Measurements from ENCODE around the gene HSPA12B. TPM values are rescaled to one million over a fixed set of nuclear protein-coding genes. Genes with fewer than 3 reads are reported as not detected.

The HSPA12B gene
- total and polyA plus RNA-seq, 9 of the 15 experiments (the other 6 are each of a cell fraction or from before 2014, with no cell fraction given): 0.03 to 0.07 TPM; not detected in 7

DNA sequence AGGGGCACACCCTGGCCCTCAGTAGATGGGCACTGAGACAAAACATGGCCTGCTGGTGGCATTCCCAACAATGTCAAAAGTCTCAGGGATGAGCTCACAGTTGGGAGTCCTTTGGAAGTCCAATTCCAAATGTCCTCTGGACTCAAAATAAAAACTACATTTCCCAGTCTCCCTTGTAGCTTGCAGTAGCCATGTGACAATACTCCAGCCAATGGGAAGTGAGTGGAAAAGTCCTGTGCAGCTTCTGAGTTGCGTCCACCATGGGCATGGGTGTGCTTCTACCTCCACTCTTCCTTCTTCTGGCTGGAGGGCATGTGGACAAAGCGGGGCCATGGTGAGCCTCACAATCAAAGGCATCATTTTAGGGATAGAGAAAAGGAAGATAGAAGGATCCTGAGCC lies 44.8 kb upstream of the HSPA12B start (continued):
- TF ChIP-seq, protein P1, sequence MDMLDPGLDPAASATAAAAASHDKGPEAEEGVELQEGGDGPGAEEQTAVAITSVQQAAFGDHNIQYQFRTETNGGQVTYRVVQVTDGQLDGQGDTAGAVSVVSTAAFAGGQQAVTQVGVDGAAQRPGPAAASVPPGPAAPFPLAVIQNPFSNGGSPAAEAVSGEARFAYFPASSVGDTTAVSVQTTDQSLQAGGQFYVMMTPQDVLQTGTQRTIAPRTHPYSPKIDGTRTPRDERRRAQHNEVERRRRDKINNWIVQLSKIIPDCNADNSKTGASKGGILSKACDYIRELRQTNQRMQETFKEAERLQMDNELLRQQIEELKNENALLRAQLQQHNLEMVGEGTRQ (CRISPR knock-in tag; IDR thresholded peaks at IDR 0.05): peak; percentile 94

DNA sequence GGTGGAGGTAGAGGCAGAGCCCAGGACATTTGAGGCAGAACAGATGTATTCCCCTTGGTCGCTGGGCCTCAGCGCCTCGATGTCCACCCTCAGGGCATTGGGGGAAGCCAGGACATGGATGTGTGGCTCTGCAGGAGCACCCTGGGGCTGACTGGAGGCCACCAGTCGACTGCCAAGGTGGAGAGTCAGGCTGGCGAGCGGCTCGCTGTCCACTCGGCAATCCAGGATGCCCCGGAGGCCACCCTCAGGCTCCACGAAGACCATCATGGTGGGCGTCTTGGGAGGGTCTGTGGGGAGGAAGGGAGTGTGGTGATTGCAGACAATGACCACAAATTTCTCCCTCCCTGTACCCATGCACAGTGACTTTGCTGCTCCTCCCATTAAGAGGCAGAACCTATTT lies 42.5 kb upstream of the HSPA12B start:
- H3K27ac ChIP-seq (ENCODE audit: extremely low read depth, low read depth, low read length): no peak overlapping the region
- DNase-seq (ENCODE audit: extremely low read depth in 1 of 4, low spot score in 3 of 4) (no peak), FAIRE-seq (no peak), ATAC-seq (no peak)
- POLR2A ChIA-PET: no interaction called here
- peaks cover 0 to 5% of the 10 kb centered on the region in 2 experiments; a peak in 3 of 5 replicates for H3K27me3 ChIP-seq (ENCODE audit: control insufficient read depth in 2 of 2, insufficient read depth in 2 of 2, low read length in 2 of 2)
- no TSS peak for BruUV-seq (replicated peaks)
- no peak overlapping the region for H3K4me2 ChIP-seq (ENCODE audit: insufficient read depth, low read length)
- intact Hi-C loops (cut with micrococcal nuclease) (no loop called here), in situ Hi-C loops (cut with MboI) (no loop called here)
- H2AFZ ChIP-seq (ENCODE audit: low read depth, low read length): no peak overlapping the region
- WGBS (ENCODE audit: insufficient coverage, low coverage, missing lambda C conversion rate): 15% methylated on average over 9 of the region's 11 CpGs
- H3K79me2 ChIP-seq (ENCODE audit: control insufficient read depth, insufficient read depth, low read length): no peaks in the 10 kb centered on the region
- no peak for TF ChIP-seq MCM7 (IDR thresholded peaks at IDR 0.05)
- H3K9me1 ChIP-seq (ENCODE audit: control insufficient read depth, insufficient read depth, low read length): no peaks in the 10 kb centered on the region
- CTCF ChIA-PET (ENCODE audit: low intra/inter-chr PET ratio): no interaction called here
- H3K9me3 ChIP-seq (replicated peaks; ENCODE audit: control insufficient read depth, insufficient read depth, low read depth, low read length): no peaks in the 10 kb centered on the region
- no peaks in the 10 kb centered on the region for H3K36me3 ChIP-seq (ENCODE audit: control insufficient read depth, insufficient read depth, low read length)
- peaks cover 0 to 26% of the 10 kb centered on the region in 2 experiments; a peak in 3 of 5 replicates for H3K4me1 ChIP-seq (replicated peaks in 1 of 2; ENCODE audit: control insufficient read depth in 2 of 2, insufficient read depth in 2 of 2, low read length in 2 of 2)
- H3K4me3 ChIP-seq: no peak overlapping the region
- no peak overlapping the region for H3K9ac ChIP-seq (ENCODE audit: insufficient read depth in 1 of 2, low read depth in 2 of 2, low read length in 2 of 2)
- H4K20me1 ChIP-seq (replicated peaks; ENCODE audit: control insufficient read depth, insufficient read depth, low read length): no peaks in the 10 kb centered on the region

DNA sequence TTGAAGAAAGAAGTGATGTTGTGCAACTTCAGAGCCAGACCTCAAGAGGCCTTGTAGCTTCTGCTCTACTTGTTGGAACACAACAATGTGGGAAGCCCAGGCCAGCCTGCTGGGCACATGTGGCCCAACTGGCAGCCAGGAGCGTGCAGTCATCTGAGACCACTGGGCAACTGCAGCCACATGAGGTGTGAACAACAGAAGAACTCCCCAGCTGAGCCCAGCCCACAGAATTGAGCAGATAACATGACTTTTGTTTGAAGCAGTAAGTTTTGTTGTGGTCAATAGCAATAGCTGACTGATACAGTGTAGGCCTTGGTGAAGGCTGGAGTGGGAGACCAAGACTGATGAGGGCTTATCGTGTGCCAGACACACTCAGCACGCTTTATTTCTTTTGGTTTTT lies 42.1 kb upstream of the HSPA12B start:
- no TSS peak for BruUV-seq (replicated peaks)
- ChIA-PET CTCF (ENCODE audit: low intra/inter-chr PET ratio) (no interaction called here), POLR2A (no interaction called here)
- ATAC-seq (no peak), DNase-seq (ENCODE audit: extremely low read depth in 1 of 4, low spot score in 3 of 4) (no peak), FAIRE-seq (no peak)
- Histone ChIP-seq H3K36me3 (ENCODE audit: control insufficient read depth, insufficient read depth, low read length) (no peaks in the 10 kb centered on the region), H3K4me1 (replicated peaks in 1 of 2; ENCODE audit: control insufficient read depth in 2 of 2, insufficient read depth in 2 of 2, low read length in 2 of 2) (peaks cover 0 to 26% of the 10 kb centered on the region in 2 experiments; a peak in 3 of 5 replicates), H3K9me3 (replicated peaks; ENCODE audit: control insufficient read depth, insufficient read depth, low read depth, low read length) (no peaks in the 10 kb centered on the region), H3K4me3 (no peak overlapping the region), H2AFZ (ENCODE audit: low read depth, low read length) (no peak overlapping the region), H3K27ac (ENCODE audit: extremely low read depth, low read depth, low read length) (no peak overlapping the region), H3K79me2 (ENCODE audit: control insufficient read depth, insufficient read depth, low read length) (no peaks in the 10 kb centered on the region), H3K27me3 (ENCODE audit: control insufficient read depth in 2 of 2, insufficient read depth in 2 of 2, low read length in 2 of 2) (peaks cover 0 to 5% of the 10 kb centered on the region in 2 experiments; a peak in 3 of 5 replicates), H3K9me1 (ENCODE audit: control insufficient read depth, insufficient read depth, low read length) (no peaks in the 10 kb centered on the region), H4K20me1 (replicated peaks; ENCODE audit: control insufficient read depth, insufficient read depth, low read length) (no peaks in the 10 kb centered on the region), H3K4me2 (ENCODE audit: insufficient read depth, low read length) (no peak overlapping the region), H3K9ac (ENCODE audit: insufficient read depth in 1 of 2, low read depth in 2 of 2, low read length in 2 of 2) (no peak overlapping the region)
- TF ChIP-seq, protein P2, sequence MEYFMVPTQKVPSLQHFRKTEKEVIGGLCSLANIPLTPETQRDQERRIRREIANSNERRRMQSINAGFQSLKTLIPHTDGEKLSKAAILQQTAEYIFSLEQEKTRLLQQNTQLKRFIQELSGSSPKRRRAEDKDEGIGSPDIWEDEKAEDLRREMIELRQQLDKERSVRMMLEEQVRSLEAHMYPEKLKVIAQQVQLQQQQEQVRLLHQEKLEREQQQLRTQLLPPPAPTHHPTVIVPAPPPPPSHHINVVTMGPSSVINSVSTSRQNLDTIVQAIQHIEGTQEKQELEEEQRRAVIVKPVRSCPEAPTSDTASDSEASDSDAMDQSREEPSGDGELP (CRISPR knock-in tag; IDR thresholded peaks at IDR 0.05; ENCODE audit: borderline replicate concordance): peak; percentile 40; the same call in 1 of the 2 replicates
- TF ChIP-seq RNF2 (IDR thresholded peaks at IDR 0.05): no peak
- 35% methylated on average over 2 of the region's 3 CpGs for WGBS (ENCODE audit: insufficient coverage, low coverage, missing lambda C conversion rate)
- in situ Hi-C loops (cut with MboI) (no loop called here), intact Hi-C loops (cut with micrococcal nuclease) (no loop called here)

Measured in K562 (cell line).